HCT116 (cell line): Measurements from ENCODE around the gene IDUA. TPM values are rescaled to one million over a fixed set of nuclear protein-coding genes. Genes with fewer than 3 reads are reported as not detected.
A peak's percentile ranks its signal among the peaks of the same experiment; 100 is the strongest.

Experiments used
- ATAC-seq: fragments of 200-7000 bp; cut with Tn5 transposase; 2 replicates; pipeline ENCODE4 v1.9.1; 2020; ENCODE audit warnings: mild to moderate bottlenecking, moderate library complexity
- BruUV-seq: library from RNA; stranded (reverse); fragments of 400-500 nt; replicated peaks from 2 replicates; lab custom pipeline; 2021; lab: Mats Ljungman, UMichigan
- CTCF ChIA-PET: fragments of 300-600 bp; sonication (Branson Sonifier 250); formaldehyde crosslinking; loops from one replicate; lab custom pipeline; 2021; ENCODE audit warnings: antibody characterized with exemption; lab: Charles Lee
- POLR2A ChIA-PET: fragments of 300-600, 350-600 bp; sonication (Branson Sonifier 250); formaldehyde crosslinking; loops from one replicate; lab custom pipeline; 2021; ENCODE audit warnings: antibody characterized with exemption; lab: Charles Lee
- RAD21 ChIA-PET, 2 experiments: fragments of 300-600 bp; sonication (Branson Sonifier 250); formaldehyde crosslinking; loops; one replicate each; lab custom pipeline; 2023; ENCODE audit warnings: low total read pairs in 2 of 2; ENCODE audit not compliant: uncharacterized antibody in 2 of 2, unreplicated experiment in 2 of 2, low non-redundant PET in 1 of 2; lab: Charles Lee
- DNase-seq: peaks from one replicate; pipeline ENCODE4 v3.0.0-alpha.2; 2010; ENCODE audit warnings: low read depth, low spot score
- H2AFZ ChIP-seq: fragments of 200-600 bp; shearing (Covaris generic), sonication (generic); 2 replicates; pipeline ENCODE4 v1.6.1; 2017; ENCODE audit warnings: low read depth, mixed run types, mixed read lengths, antibody characterized with exemption, low read length; ENCODE audit not compliant: poor library complexity, severe bottlenecking
- H3K27ac ChIP-seq: 2 replicates; pipeline ENCODE4 v1.5.1; 2012; ENCODE audit warnings: low read depth, low read length
- H3K27me3 ChIP-seq: fragments of 200-600 bp; sonication (generic); 2 replicates; pipeline ENCODE4 v1.6.1; 2016; ENCODE audit warnings: mixed run types, low read length, mixed read lengths; ENCODE audit not compliant: insufficient read depth
- H3K36me3 ChIP-seq, 2 experiments: fragments of 200-500 bp in 1 of 2; fragments of 200-600 bp in 1 of 2; sonication (Bioruptor generic) in 1 of 2; sonication (generic) in 1 of 2; 2 replicates each; pipeline versions ENCODE4 v1.5.1 to v1.6.1; 2014 to 2016; ENCODE audit warnings: low read length in 2 of 2, inconsistent platforms in 1 of 2, mixed read lengths in 1 of 2, mixed run types in 1 of 2; ENCODE audit not compliant: insufficient read depth in 2 of 2, control insufficient read depth in 1 of 2
- H3K4me1 ChIP-seq, 2 experiments: fragments of 200-600 bp in 1 of 2; sonication (generic) in 1 of 2; 2 replicates each; pipeline versions ENCODE4 v1.5.1 to v1.6.1; 2012 to 2017; ENCODE audit warnings: low read length in 2 of 2, inconsistent platforms in 1 of 2, mild to moderate bottlenecking in 1 of 2, mixed read lengths in 1 of 2, mixed run types in 1 of 2, moderate library complexity in 1 of 2; ENCODE audit not compliant: insufficient read depth in 2 of 2, control insufficient read depth in 1 of 2
- H3K4me2 ChIP-seq: fragments of 200-600 bp; sonication (generic); 2 replicates; pipeline ENCODE4 v1.6.1; 2017; ENCODE audit warnings: mixed run types, low read length, mixed read lengths
- H3K4me3 ChIP-seq, 2 experiments: fragments of 200-600 bp in 1 of 2; sonication (generic) in 1 of 2; replicated peaks in 1 of 2; 2 replicates each; pipeline ENCODE4 v1.5.1; 2011 to 2016; ENCODE audit warnings: low read length in 2 of 2, control low read depth in 1 of 2, low read depth in 1 of 2, mild to moderate bottlenecking in 1 of 2, mixed read lengths in 1 of 2, mixed run types in 1 of 2
- H3K79me2 ChIP-seq: fragments of 200-600 bp; sonication (generic); 2 replicates; pipeline ENCODE4 v1.6.1; 2017; ENCODE audit warnings: mild to moderate bottlenecking, mixed run types, low read length, moderate library complexity, mixed read lengths; ENCODE audit not compliant: insufficient read depth
- H3K9ac ChIP-seq: fragments of 200-600 bp; sonication (generic); 2 replicates; pipeline ENCODE4 v1.6.1; 2016; ENCODE audit warnings: low read length, mixed read lengths
- H3K9me2 ChIP-seq: fragments of 200-600 bp; sonication (generic), shearing (Covaris generic); 2 replicates; pipeline ENCODE4 v1.6.1; 2017; ENCODE audit warnings: mixed run types, mild to moderate bottlenecking, moderate library complexity; ENCODE audit not compliant: insufficient read depth
- H3K9me3 ChIP-seq, 2 experiments: fragments of 200-500 bp in 1 of 2; fragments of 200-600 bp in 1 of 2; sonication (Bioruptor generic) in 1 of 2; sonication (generic) in 1 of 2; 2 replicates each; pipeline ENCODE4 v1.6.1; 2014 to 2017; ENCODE audit warnings: low read length in 2 of 2, mixed read lengths in 2 of 2, inconsistent platforms in 1 of 2, low read depth in 1 of 2, mild to moderate bottlenecking in 1 of 2, mixed run types in 1 of 2, moderate library complexity in 1 of 2; ENCODE audit not compliant: control insufficient read depth in 1 of 2, insufficient read depth in 1 of 2
- H4K20me1 ChIP-seq: fragments of 200-600 bp; sonication (generic), shearing (Covaris generic); 2 replicates; pipeline ENCODE4 v1.6.1; 2017; ENCODE audit warnings: mixed run types, mild to moderate bottlenecking, moderate library complexity; ENCODE audit not compliant: insufficient read depth
- ATF3 ChIP-seq: IDR thresholded peaks from 2 replicates; pipeline ENCODE4 v1.6.1; 2012
- CBX3 ChIP-seq: IDR thresholded peaks from 2 replicates; pipeline ENCODE4 v1.6.1; 2012; ENCODE audit warnings: low read depth
- CEBPB ChIP-seq: IDR thresholded peaks from 2 replicates; pipeline ENCODE4 v1.6.1; 2012; ENCODE audit warnings: low read depth
- CTCF ChIP-seq, 3 experiments: fragments of 200-600 bp in 1 of 3; sonication (generic) in 1 of 3; IDR thresholded peaks in 2 of 3; conservative IDR thresholded peaks in 1 of 3; 2 replicates each; pipeline ENCODE4 v1.5.1; 2012 to 2017; ENCODE audit warnings: low read depth in 2 of 3, low read length in 2 of 3, antibody characterized with exemption in 1 of 3, borderline replicate concordance in 1 of 3, control low read depth in 1 of 3, mild to moderate bottlenecking in 1 of 3, mixed read lengths in 1 of 3, mixed run types in 1 of 3, moderate library complexity in 1 of 3; ENCODE audit not compliant: insufficient read depth in 1 of 3
- EGR1 ChIP-seq: IDR thresholded peaks from 2 replicates; pipeline ENCODE4 v1.6.1; 2012; ENCODE audit warnings: low read depth
- JUND ChIP-seq: IDR thresholded peaks from 2 replicates; pipeline ENCODE4 v1.6.1; 2012
- POLR2A ChIP-seq: IDR thresholded peaks from 2 replicates; pipeline ENCODE4 v1.7.0; 2011; ENCODE audit warnings: borderline replicate concordance; ENCODE audit not compliant: insufficient read depth, insufficient read length; ENCODE audit errors: extremely low read depth
- POLR2AphosphoS5 ChIP-seq: IDR thresholded peaks from 2 replicates; pipeline ENCODE4 v1.6.1; 2011; ENCODE audit warnings: mild to moderate bottlenecking, low read depth, low read length, moderate library complexity
- RAD21 ChIP-seq: IDR thresholded peaks from 2 replicates; pipeline ENCODE4 v1.6.1; 2012; ENCODE audit warnings: low read depth, mild to moderate bottlenecking
- SP1 ChIP-seq: IDR thresholded peaks from 2 replicates; pipeline ENCODE4 v1.6.1; 2012; ENCODE audit warnings: low read depth
- TCF7L2 ChIP-seq: IDR thresholded peaks from 2 replicates; pipeline ENCODE4 v1.7.0; 2011; ENCODE audit warnings: borderline replicate concordance, inconsistent platforms; ENCODE audit not compliant: insufficient read depth, insufficient read length; ENCODE audit errors: extremely low read depth
- YY1 ChIP-seq: IDR thresholded peaks from 2 replicates; pipeline ENCODE4 v1.6.1; 2011; ENCODE audit warnings: low read length, low read depth, moderate library complexity, mild to moderate bottlenecking; ENCODE audit not compliant: insufficient replicate concordance; ENCODE audit errors: extremely low read depth
- intact Hi-C: fragments of 100-400 bp; cut with micrococcal nuclease; formaldehyde crosslinking; loops from 2 replicates; pipeline ENCODE4 v1.10.0; 2022
- total RNA-seq: library from RNA; stranded (reverse); gene quantifications from one replicate; pipeline ENCODE4 v1.2.1, GENCODE V29; 2021; ENCODE audit not compliant: unreplicated experiment
- TF ChIP-seq, protein P1 (sequence below): IDR thresholded peaks from 2 replicates; pipeline ENCODE4 v1.6.1; 2012; ENCODE audit warnings: low read depth
- TF ChIP-seq, protein P2 (sequence below): IDR thresholded peaks from 2 replicates; pipeline ENCODE4 v1.6.1; 2012

Gene IDUA
- total RNA-seq, 1 experiment from 2014 or later: 28.2 TPM

DNA sequence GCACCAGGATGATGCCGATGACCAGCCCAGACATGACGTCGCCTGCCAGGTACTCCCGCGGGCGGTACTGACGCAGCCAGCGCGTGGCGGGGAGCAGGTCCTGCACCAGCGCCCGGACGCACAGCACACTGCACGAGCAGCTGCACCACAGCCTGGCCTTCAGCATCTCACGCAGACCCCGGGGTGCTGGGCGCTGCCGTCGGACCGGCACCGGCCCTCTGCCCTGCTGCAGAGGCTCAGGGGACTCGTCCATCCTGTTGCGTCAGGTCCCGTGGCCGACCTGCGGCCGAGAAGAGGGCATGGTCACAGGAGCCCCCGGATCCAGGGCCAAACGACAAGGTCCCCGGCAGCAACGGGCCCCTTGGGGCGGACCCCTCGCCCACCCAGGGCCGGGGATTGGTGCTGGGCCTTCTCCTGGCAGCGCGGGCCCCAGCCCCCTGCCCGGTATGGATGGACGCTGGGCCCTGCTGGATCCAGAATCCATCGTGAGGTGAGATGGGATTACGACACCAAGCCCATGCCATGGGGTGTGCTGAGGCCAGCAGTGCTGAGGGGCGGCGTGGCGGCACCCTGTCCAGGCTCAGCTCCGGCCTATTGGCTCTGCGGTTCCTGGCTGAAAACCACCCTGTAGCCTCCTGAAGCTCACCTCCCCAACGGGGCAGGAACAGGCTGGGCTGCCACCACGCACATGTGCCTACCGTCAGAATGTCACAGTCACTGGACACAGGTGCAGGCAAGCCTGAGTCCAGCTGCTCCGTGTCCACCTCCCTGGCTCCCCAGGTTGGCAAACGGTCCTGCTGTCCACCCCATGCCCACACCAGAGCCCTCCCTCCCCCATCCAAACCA is 4.8 kb downstream of the IDUA start:
- BruUV-seq: no TSS peak
- CTCF ChIA-PET: no interaction called here
- no peak for ATAC-seq
- no peaks in the 10 kb centered on the region for H3K79me2 ChIP-seq
- POLR2A ChIA-PET: no interaction called here
- no peaks in the 10 kb centered on the region for H3K9me3 ChIP-seq
- peak overlapping the region; percentile 73 for H3K4me2 ChIP-seq
- intact Hi-C loops: no loop called here
- no peaks in the 10 kb centered on the region for H3K36me3 ChIP-seq
- peak overlapping the region; percentile 44; the same call in 1 of the 2 replicates for H3K9ac ChIP-seq
- DNase-seq: no peak
- no peaks in the 10 kb centered on the region for H4K20me1 ChIP-seq
- peak overlapping the region; percentile 53; the same call in 1 of the 2 replicates for H3K27ac ChIP-seq
- RAD21 ChIA-PET: no interaction called here
- no peak overlapping the region for H2AFZ ChIP-seq
- H3K4me3 ChIP-seq: no peak overlapping the region
- no peaks in the 10 kb centered on the region for H3K27me3 ChIP-seq
- no peak for TF ChIP-seq POLR2AphosphoS5
- TF ChIP-seq RAD21: no peak
- no peak for TF ChIP-seq CEBPB
- TF ChIP-seq, protein P1, sequence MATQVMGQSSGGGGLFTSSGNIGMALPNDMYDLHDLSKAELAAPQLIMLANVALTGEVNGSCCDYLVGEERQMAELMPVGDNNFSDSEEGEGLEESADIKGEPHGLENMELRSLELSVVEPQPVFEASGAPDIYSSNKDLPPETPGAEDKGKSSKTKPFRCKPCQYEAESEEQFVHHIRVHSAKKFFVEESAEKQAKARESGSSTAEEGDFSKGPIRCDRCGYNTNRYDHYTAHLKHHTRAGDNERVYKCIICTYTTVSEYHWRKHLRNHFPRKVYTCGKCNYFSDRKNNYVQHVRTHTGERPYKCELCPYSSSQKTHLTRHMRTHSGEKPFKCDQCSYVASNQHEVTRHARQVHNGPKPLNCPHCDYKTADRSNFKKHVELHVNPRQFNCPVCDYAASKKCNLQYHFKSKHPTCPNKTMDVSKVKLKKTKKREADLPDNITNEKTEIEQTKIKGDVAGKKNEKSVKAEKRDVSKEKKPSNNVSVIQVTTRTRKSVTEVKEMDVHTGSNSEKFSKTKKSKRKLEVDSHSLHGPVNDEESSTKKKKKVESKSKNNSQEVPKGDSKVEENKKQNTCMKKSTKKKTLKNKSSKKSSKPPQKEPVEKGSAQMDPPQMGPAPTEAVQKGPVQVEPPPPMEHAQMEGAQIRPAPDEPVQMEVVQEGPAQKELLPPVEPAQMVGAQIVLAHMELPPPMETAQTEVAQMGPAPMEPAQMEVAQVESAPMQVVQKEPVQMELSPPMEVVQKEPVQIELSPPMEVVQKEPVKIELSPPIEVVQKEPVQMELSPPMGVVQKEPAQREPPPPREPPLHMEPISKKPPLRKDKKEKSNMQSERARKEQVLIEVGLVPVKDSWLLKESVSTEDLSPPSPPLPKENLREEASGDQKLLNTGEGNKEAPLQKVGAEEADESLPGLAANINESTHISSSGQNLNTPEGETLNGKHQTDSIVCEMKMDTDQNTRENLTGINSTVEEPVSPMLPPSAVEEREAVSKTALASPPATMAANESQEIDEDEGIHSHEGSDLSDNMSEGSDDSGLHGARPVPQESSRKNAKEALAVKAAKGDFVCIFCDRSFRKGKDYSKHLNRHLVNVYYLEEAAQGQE: no peak
- no peak for TF ChIP-seq EGR1
- TF ChIP-seq YY1: no peak
- TF ChIP-seq CTCF (IDR thresholded peaks at IDR 0.05 in 2 of 3, conservative IDR thresholded peaks at IDR 0.05 in 1 of 3; ENCODE audit: borderline replicate concordance in 1 of 3, insufficient read depth in 1 of 3, low read depth in 2 of 3, low read length in 2 of 3): no peak
- no peak for TF ChIP-seq SP1
- TF ChIP-seq TCF7L2: no peak
- TF ChIP-seq POLR2A: no peak
- TF ChIP-seq, protein P2, sequence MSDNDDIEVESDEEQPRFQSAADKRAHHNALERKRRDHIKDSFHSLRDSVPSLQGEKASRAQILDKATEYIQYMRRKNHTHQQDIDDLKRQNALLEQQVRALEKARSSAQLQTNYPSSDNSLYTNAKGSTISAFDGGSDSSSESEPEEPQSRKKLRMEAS: no peak
- TF ChIP-seq JUND: no peak
- no peak for TF ChIP-seq CBX3
- no peak for TF ChIP-seq ATF3
- no peaks in the 10 kb centered on the region for H3K9me2 ChIP-seq
- H3K4me1 ChIP-seq: peaks cover 14 to 34% of the 10 kb centered on the region in 2 experiments
